GM21737 (cell line): Measurements from ENCODE around the gene ARAF.
"Not testable (repeated sequence)": the region's sequence is repeated elsewhere in the genome, so short reads cannot be mapped to it uniquely, and the experiment has no call there.

Source experiments
- ATAC-seq: cut with Tn5 transposase; IDR thresholded peaks from one replicate; pipeline ENCODE4 v1.9.1; 2021; ENCODE audit warnings: mild to moderate bottlenecking, moderate library complexity; ENCODE audit not compliant: unreplicated experiment

The ARAF gene

DNA sequence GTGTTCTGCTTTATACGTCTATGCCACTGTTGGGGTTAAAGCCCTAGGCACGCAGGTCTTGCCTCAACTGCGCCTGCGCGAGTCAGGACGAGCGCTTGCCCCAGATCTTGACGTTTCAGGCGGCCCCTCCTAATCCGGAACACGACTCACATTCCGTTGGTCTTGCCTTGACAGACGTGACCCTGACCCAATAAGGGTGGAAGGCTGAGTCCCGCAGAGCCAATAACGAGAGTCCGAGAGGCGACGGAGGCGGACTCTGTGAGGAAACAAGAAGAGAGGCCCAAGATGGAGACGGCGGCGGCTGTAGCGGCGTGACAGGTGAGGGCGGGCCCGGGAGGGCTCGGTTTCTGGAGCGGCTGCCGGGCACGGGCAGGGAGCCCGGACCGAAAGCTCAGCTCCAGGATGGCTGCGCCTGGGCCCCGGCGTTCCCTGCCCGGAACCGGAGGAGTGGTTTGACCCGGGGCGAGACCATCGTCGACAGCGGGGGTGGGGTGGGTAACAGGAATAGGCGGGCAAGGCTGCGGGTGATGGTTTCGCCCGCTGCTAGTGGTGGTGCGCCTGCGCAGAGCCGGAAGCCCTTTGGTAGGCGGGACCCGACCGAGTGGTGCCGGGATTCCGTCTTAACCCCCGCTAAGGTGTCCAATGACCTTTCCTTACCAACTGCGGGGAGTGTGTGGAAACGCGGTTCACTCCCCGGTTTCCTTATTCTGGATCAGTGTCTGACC lies at the start of gene ARAF:
ARAF (plus strand) TSS at position 272 of the 725 bp plus-strand sequence. CDS start 1,763 bp downstream, outside the sequence.
- ATAC-seq, result peak; percentile 88

DNA sequence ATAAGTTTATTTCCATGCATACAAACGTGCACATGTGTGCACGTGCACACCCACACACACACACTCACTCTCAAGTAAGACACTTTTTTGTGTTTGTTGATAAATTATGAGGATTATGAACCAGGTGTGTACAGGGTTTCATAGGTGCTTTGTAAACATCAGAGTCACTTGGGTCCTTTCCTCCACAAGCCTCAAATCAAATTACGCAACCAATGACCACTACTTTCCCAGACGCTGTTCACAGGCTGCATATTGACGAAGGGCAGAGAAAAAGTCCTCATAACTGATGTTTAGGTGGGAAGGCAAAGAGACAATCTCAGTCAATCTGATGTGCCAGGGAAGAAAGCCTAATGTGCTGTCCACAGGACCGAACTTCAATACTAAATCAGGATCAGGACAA lies 48.6 kb upstream of the ARAF start:
- ATAC-seq, result not testable (repeated sequence)

GRCh38 chrX:47513034-47513965 lies 47.7 kb upstream of the ARAF start:
- peak; percentile 46 for ATAC-seq

- no peak for ATAC-seq
These were observed 46.3 kb upstream of the ARAF start for GRCh38 chrX:47514533-47515235.

DNA sequence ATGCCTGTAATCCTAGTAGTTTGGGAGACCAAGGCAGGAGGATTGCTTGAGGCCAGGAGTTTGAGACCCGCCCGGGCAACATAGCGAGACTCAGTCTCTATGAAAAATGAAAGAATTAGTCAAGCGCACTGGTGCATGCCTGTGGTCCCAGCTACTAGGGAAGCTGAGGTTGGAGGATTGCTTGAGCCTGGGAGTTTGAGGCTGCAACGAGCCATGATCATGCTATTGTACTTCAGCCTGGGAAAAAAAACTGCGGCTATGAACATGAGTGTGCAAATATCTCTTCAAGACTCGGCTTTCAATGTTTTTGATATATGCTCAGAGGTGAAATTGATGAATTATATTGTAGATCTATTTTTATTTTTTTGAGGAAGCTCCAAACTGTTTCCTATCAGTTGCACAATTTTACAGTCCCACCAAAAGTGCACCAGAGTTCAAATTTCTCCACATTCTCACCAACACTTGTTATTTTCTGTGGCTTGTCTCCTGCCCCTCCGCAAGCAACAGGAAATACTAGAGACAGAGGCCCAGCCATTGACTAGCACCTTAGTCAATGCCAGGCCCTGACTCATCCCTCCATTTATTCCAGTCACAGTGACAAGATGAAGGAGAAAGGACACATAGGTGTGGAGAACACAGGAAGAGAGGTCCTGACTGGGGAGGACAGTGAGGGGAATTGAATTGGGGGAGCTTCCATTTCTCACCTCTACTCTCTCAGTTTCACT lies 44.9 kb upstream of the ARAF start:
- ATAC-seq, result no peak

GRCh38 chrX:47518144-47518543 lies 42.9 kb upstream of the ARAF start:
- no peak for ATAC-seq

DNA sequence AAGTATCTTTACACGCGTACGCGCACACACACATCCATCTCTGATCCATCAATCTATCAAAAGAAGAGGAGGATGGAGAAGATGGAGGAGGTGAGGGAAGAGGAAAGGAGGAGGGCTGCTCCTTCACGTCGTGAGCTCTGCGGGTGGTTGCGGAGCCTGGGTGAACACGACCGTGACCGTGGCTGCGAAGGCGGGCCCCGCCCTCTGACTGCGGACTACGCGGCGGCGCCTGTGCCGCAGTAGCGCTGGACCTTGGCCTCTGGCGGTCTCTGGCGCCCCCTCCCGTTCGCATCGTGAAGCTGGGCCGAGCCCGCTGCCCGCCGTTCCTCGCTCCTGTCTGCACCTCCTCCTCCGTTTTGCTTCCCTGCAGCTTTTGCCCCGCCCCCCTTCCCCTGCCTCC lies 37.7 kb upstream of the ARAF start:
- ATAC-seq, result peak; percentile 96

GRCh38 chrX:47523713-47524166 lies 37.3 kb upstream of the ARAF start:
- ATAC-seq, result peak; percentile 32

DNA sequence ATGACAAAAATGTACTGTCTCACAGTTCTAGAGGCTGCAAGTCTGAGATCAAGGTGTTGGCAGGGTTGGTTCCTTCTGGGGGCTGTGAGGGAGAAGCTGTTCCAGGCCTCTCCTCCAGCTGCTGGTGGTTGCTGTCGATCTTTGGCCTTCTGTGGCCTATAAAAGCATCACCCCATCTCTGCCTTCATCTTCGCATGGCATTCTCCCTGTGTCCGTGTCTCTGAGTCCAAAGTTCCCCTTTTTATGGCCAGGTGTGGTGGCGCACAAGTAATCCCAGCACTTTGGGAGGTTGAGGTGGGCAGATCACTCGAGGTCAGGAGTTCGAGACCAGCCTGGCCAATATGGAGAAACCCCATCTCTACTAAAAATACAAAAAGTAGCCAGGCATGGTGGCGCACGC lies 31.5 kb upstream of the ARAF start:
- ATAC-seq, result no peak

DNA sequence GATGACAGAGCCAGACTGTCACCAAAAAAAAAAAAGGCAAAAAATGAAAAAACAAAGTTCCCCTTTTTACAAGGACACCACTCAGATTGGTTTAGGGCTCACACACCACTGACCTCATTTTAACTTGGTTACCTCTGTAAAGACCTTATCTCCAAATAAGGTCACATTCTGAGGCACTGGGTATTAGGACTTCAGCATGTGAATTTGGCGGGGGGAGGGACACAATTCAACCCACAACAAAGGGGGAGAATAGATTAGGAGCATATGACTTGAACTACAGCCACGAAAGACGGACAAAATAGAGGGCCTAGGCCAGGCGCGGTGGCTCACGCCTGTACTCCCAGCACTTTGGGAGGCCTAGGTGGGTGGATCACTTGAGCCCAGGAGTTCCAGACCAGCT lies 31.0 kb upstream of the ARAF start:
- no peak for ATAC-seq

GRCh38 chrX:47539860-47540259 lies 21.1 kb upstream of the ARAF start:
- ATAC-seq, result no peak

DNA sequence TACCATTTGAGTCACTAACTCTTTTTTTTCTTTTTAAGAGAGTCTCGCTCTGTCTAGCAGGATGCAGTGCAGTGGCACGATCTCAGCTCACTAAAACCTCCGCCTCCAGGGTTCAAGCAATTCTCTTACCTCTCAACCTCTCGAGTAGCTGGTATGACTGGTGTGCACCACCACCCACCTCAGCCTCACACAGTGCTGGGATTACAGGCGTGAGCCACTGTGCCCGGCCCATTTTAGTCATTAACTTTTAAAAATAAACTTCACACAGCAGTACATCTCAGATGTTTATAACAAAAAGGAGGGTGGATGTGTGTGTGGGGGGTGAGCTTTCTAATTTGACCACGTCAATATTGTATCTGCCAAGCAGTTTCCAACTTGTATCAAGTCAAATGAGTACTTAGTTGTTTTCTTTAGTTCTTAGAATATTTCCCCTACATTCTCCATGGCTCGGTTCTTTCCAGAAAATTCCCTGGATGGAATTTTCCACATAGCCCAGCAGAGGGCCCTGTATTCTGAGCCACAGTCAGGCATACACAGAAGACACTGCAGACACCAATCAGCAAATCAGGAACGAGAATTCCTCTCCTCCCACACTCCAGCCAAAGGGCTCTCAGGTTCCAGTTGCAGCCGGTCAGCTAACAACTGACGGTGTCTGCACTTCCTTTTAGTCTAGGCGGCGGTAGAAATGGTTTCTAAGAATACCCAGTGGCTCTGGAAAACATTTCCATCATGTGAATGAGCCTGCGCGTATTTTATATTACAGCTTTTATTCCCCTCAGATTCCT lies 20.1 kb upstream of the ARAF start:
- no peak for ATAC-seq

DNA sequence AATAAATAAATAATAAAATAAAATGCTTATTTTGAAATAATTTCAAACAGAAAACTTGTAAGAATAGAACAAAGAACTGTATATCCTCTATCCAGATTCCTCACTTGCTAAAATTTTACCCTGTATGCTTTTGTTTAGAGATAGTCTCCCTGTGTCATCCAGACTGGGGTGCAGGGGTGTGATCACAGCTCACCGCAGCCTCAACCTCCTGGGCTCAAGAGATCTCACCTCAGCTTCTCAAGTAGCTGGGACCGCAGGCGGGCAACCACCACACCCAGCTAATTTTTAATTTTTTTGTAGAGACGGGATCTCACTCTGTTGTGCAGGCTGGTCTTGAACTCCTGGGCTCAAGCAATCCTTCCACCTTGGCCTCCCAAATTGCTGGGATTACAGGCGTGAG lies 17.5 kb upstream of the ARAF start:
- no peak for ATAC-seq

GRCh38 chrX:47556045-47556623 lies 4.9 kb upstream of the ARAF start:
- ATAC-seq, result peak; percentile 83

DNA sequence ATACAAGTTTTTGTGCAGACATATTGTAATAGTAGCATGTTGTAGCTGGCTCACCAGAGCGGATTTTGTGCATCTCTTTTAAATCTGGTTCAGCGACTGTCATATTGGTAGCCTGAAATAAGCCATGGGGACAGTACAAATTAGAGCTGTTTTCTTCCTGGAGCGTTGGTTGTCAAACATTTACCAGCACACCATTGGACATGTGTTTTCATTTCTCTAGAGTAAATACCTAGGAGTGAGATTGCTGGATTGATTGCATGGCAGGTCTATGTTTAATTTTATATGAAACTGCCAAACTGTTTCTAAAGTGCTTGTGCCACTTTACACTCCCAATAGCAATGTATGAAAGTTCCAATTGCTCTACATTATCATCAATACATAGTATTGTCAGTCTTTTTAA lies 2.6 kb upstream of the ARAF start:
- ATAC-seq, result no peak

DNA sequence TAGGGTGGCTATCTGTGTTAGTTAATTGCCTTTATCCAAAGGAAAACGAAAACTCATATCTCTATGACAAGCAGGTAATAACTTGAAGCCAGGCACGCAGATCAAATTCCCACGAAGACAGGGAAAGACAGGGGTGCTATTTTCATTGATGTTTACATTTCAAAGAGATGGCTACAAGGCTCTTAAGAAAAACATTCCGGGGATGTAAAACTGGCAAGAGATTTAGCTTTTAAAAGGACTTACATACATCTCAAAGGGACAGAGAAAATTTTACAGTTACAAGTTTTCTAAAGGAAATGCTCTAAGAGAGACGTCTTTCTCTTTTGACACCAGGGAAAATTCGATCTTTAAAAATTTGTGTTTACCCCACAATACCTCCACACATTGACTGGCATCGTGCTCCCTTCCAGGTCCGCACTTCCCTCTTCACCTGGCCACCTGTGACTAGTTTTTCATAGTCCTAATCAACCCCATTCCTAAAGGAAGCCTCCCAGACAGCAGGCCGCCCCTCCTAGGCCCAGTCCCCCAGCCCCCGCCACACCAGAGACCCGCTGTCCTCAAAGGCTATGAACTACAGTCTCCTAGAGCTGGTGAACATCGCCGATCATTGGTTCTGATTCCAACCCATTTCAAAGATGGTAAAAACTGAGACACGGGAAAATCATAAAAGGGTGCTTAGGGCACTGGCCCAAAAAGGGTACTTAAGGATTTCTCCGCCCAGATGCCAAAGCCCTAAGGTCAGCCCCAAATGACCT lies 649 bp upstream of the ARAF start:
- no peak for ATAC-seq

DNA sequence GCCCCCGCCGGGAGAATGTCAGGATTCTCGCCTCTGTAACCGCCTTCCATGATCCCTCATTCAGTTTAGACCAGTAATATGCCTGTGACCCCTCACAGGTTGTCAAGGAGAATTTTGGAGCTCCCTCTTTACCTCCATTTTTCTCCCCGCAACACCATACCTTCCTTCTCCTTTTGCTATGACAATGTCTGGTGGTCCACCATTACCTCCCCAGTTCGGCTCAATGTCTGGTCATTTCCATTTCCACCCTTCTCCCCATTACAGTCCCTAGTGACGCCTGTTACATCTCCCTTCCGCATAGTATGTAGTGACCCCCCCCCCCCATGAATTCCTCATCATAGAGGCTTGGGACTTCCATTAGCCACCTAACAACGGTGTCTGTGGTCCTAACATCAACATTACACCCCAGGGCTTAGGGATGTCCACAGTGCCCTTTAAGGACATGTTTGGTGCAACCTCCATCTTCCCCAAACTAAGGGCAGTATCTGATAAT lies 700 bp downstream of the ARAF start:
- ATAC-seq, result no peak

GRCh38 chrX:47562615-47563243 lies 1.7 kb downstream of the ARAF start:
- no peak for ATAC-seq
